ENCODE measurements around the gene ERC2. TPM values are rescaled to one million over a fixed set of nuclear protein-coding genes. Genes with fewer than 3 reads are reported as not detected.

ERC2 gene
- total RNA-seq, 2 experiments from 2014 or later: not detected

GRCh38 chr3:56187051-56187450 lies 281.2 kb downstream of the ERC2 start:
- Histone ChIP-seq H3K9me2 (ENCODE audit: insufficient read depth, low read length) (no peaks in the 10 kb centered on the region), H3K4me2 (ENCODE audit: low read length) (no peak overlapping the region), H3K9me3 (ENCODE audit: low read length) (no peaks in the 10 kb centered on the region), H3K79me2 (ENCODE audit: insufficient read depth, low read depth, low read length) (no peaks in the 10 kb centered on the region), H3K4me3 (ENCODE audit: low read depth, low read length, poor library complexity, severe bottlenecking) (no peak overlapping the region), H4K20me1 (ENCODE audit: insufficient read depth, low read length) (no peaks in the 10 kb centered on the region), H3K4me1 (ENCODE audit: insufficient read depth, low read length, poor library complexity, severe bottlenecking) (no peaks in the 10 kb centered on the region), H3K27ac (ENCODE audit: low read depth, low read length, poor library complexity, severe bottlenecking) (no peak overlapping the region), H3K36me3 (ENCODE audit: insufficient read depth, low read length) (no peaks in the 10 kb centered on the region), H2AFZ (ENCODE audit: low read length) (no peak overlapping the region)
- intact Hi-C loops (cut with micrococcal nuclease; ENCODE audit: unreplicated experiment): no loop called here
- no peak for DNase-seq (ENCODE audit: low spot score)
- ChIA-PET POLR2A (no interaction called here), CTCF (ENCODE audit: unreplicated experiment) (no interaction called here)
- no peak for TF ChIP-seq EZH2phosphoT487 (IDR thresholded peaks at IDR 0.05; ENCODE audit: borderline replicate concordance, low read depth, low read length)
- TF ChIP-seq, protein P1, sequence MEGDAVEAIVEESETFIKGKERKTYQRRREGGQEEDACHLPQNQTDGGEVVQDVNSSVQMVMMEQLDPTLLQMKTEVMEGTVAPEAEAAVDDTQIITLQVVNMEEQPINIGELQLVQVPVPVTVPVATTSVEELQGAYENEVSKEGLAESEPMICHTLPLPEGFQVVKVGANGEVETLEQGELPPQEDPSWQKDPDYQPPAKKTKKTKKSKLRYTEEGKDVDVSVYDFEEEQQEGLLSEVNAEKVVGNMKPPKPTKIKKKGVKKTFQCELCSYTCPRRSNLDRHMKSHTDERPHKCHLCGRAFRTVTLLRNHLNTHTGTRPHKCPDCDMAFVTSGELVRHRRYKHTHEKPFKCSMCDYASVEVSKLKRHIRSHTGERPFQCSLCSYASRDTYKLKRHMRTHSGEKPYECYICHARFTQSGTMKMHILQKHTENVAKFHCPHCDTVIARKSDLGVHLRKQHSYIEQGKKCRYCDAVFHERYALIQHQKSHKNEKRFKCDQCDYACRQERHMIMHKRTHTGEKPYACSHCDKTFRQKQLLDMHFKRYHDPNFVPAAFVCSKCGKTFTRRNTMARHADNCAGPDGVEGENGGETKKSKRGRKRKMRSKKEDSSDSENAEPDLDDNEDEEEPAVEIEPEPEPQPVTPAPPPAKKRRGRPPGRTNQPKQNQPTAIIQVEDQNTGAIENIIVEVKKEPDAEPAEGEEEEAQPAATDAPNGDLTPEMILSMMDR (conservative IDR thresholded peaks at IDR 0.05; ENCODE audit: low read length): no peak
- no TSS peak for BruUV-seq (replicated peaks)

DNA sequence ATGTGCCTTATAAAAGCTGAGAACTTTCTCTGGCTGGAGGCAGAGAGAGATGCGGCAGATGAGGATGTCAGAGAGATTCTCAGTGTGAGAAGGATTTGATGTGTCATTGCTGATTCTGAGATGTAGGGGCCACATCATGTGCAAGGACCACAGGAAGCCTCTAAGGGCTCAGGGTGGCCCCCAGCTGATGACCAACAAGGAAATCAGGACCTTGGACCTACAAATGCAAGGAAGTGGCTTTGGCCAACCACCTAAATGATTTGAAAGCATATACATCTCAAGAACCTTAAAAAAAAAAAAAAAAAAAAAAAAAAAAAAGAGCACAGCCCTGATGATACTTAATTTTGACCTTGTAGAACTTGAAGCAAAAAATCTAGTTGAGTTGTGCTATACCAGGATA lies 282.4 kb downstream of the ERC2 start:
- Histone ChIP-seq H3K79me2 (ENCODE audit: insufficient read depth, low read depth, low read length) (no peaks in the 10 kb centered on the region), H3K27ac (ENCODE audit: low read depth, low read length, poor library complexity, severe bottlenecking) (no peak overlapping the region), H3K4me1 (ENCODE audit: insufficient read depth, low read length, poor library complexity, severe bottlenecking) (no peaks in the 10 kb centered on the region), H4K20me1 (ENCODE audit: insufficient read depth, low read length) (no peaks in the 10 kb centered on the region), H2AFZ (ENCODE audit: low read length) (no peak overlapping the region), H3K4me2 (ENCODE audit: low read length) (no peak overlapping the region), H3K9me2 (ENCODE audit: insufficient read depth, low read length) (no peaks in the 10 kb centered on the region), H3K36me3 (ENCODE audit: insufficient read depth, low read length) (no peaks in the 10 kb centered on the region), H3K4me3 (ENCODE audit: low read depth, low read length, poor library complexity, severe bottlenecking) (no peak overlapping the region), H3K9me3 (ENCODE audit: low read length) (no peaks in the 10 kb centered on the region)
- POLR2A ChIA-PET: interaction anchor here (0.6 kb wide), 1 partner anchor 22 kb away, joined by 4 read pairs; no protein-coding TSS in a partner anchor
- CTCF ChIA-PET (ENCODE audit: unreplicated experiment): no interaction called here
- no peak for DNase-seq (ENCODE audit: low spot score)
- BruUV-seq (replicated peaks): no TSS peak
- TF ChIP-seq, protein P1 (conservative IDR thresholded peaks at IDR 0.05; ENCODE audit: low read length): no peak
- no peak for TF ChIP-seq EZH2phosphoT487 (IDR thresholded peaks at IDR 0.05; ENCODE audit: borderline replicate concordance, low read depth, low read length)
- intact Hi-C loops (cut with micrococcal nuclease; ENCODE audit: unreplicated experiment): no loop called here

- H4K20me1 ChIP-seq (ENCODE audit: insufficient read depth, low read length): no peaks in the 10 kb centered on the region
- intact Hi-C loops (cut with micrococcal nuclease; ENCODE audit: unreplicated experiment): no loop called here
- no peak overlapping the region for H2AFZ ChIP-seq (ENCODE audit: low read length)
- CTCF ChIA-PET (ENCODE audit: unreplicated experiment): no interaction called here
- no peaks in the 10 kb centered on the region for H3K79me2 ChIP-seq (ENCODE audit: insufficient read depth, low read depth, low read length)
- no peaks in the 10 kb centered on the region for H3K36me3 ChIP-seq (ENCODE audit: insufficient read depth, low read length)
- POLR2A ChIA-PET: no interaction called here
- no peak for DNase-seq (ENCODE audit: low spot score)
- TF ChIP-seq, protein P1 (conservative IDR thresholded peaks at IDR 0.05; ENCODE audit: low read length): no peak
- TF ChIP-seq EZH2phosphoT487 (IDR thresholded peaks at IDR 0.05; ENCODE audit: borderline replicate concordance, low read depth, low read length): no peak
- H3K9me3 ChIP-seq (ENCODE audit: low read length): no peaks in the 10 kb centered on the region
- no peaks in the 10 kb centered on the region for H3K4me1 ChIP-seq (ENCODE audit: insufficient read depth, low read length, poor library complexity, severe bottlenecking)
- H3K4me3 ChIP-seq (ENCODE audit: low read depth, low read length, poor library complexity, severe bottlenecking): no peak overlapping the region
- no TSS peak for BruUV-seq (replicated peaks)
- no peak overlapping the region for H3K27ac ChIP-seq (ENCODE audit: low read depth, low read length, poor library complexity, severe bottlenecking)
- H3K9me2 ChIP-seq (ENCODE audit: insufficient read depth, low read length): no peaks in the 10 kb centered on the region
- H3K4me2 ChIP-seq (ENCODE audit: low read length): no peak overlapping the region
Observed at GRCh38 chr3:56183529-56183928, 284.7 kb downstream of the ERC2 start.

All from OCI-LY7 (cell line).